Endothelial cell of umbilical vein (primary cell): ENCODE measurements around the gene HRH2. TPM values are rescaled to one million over a fixed set of nuclear protein-coding genes. Genes with fewer than 3 reads are reported as not detected.
"Not testable (repeated sequence)": the region's sequence is repeated elsewhere in the genome, so short reads cannot be mapped to it uniquely, and the experiment has no call there.

Source experiments
- BruUV-seq: library from RNA; stranded (reverse); fragments of 400-500 nt; replicated peaks from 2 replicates; lab custom pipeline; 2021; lab: Mats Ljungman, UMichigan
- CTCF ChIA-PET: fragments of 300-600, 350-600 bp; sonication (Branson Sonifier 250); formaldehyde crosslinking; loops from one replicate; lab custom pipeline; 2021; ENCODE audit warnings: antibody characterized with exemption, inconsistent platforms; lab: Charles Lee
- POLR2A ChIA-PET: fragments of 300-600, 350-600 bp; sonication (Branson Sonifier 250); formaldehyde crosslinking; loops from one replicate; lab custom pipeline; 2021; ENCODE audit warnings: antibody characterized with exemption, inconsistent platforms; lab: Charles Lee
- DNase-seq: peaks from one replicate; pipeline ENCODE4 v3.0.0-alpha.2; 2011; ENCODE audit warnings: low read depth, low spot score
- FAIRE-seq: peaks from 2 replicates; lab custom pipeline; 2011; peaks lifted over from hg19 to GRCh38; lab: Jason Lieb, UNC
- H2AFZ ChIP-seq: 2 replicates; pipeline ENCODE4 v1.6.0; 2012; ENCODE audit warnings: low read depth, low read length, control low read depth, inconsistent platforms
- H3K27ac ChIP-seq: 2 replicates; pipeline ENCODE4 v1.5.1; 2011; ENCODE audit warnings: low read depth, mild to moderate bottlenecking, control low read depth, low read length, moderate library complexity; ENCODE audit not compliant: insufficient read depth
- H3K27me3 ChIP-seq, 2 experiments: 2 replicates each; pipeline versions ENCODE4 v1.6.0 to v1.6.1; 2011; ENCODE audit warnings: low read length in 2 of 2, mixed read lengths in 1 of 2; ENCODE audit not compliant: control insufficient read depth in 2 of 2, insufficient read depth in 2 of 2
- H3K36me3 ChIP-seq, 2 experiments: 2 replicates in 1 of 2; 3 replicates in 1 of 2; pipeline ENCODE4 v1.5.1; 2011; ENCODE audit warnings: low read length in 2 of 2, mild to moderate bottlenecking in 1 of 2, moderate library complexity in 1 of 2; ENCODE audit not compliant: control insufficient read depth in 2 of 2, insufficient read depth in 2 of 2; ENCODE audit errors: extremely low read depth in 1 of 2
- H3K4me1 ChIP-seq: 3 replicates; pipeline ENCODE4 v1.5.1; 2011; ENCODE audit warnings: mild to moderate bottlenecking, low read length; ENCODE audit not compliant: control insufficient read depth, insufficient read depth; ENCODE audit errors: extremely low read depth
- H3K4me2 ChIP-seq: 2 replicates; pipeline ENCODE4 v1.6.1; 2011; ENCODE audit warnings: low read length, control low read depth, mixed read lengths; ENCODE audit not compliant: insufficient read depth
- H3K4me3 ChIP-seq, 3 experiments: fragments of 200-600 bp in 1 of 3; sonication (generic), shearing (Covaris generic) in 1 of 3; replicated peaks in 1 of 3; 2 replicates each; pipeline ENCODE4 v1.5.1; 2011 to 2016; ENCODE audit warnings: control low read depth in 3 of 3, low read length in 3 of 3, mild to moderate bottlenecking in 2 of 3, inconsistent platforms in 1 of 3, low read depth in 1 of 3, moderate library complexity in 1 of 3; ENCODE audit not compliant: insufficient read depth in 1 of 3
- H3K79me2 ChIP-seq: 2 replicates; pipeline ENCODE4 v1.6.0; 2012; ENCODE audit warnings: low read length, inconsistent platforms; ENCODE audit not compliant: control insufficient read depth, insufficient read depth
- H3K9ac ChIP-seq: replicated peaks from 2 replicates; pipeline ENCODE3; 2011; ENCODE audit warnings: low read length, control low read depth; ENCODE audit not compliant: insufficient read depth; ENCODE audit errors: extremely low read depth
- H3K9me1 ChIP-seq: replicated peaks from 3 replicates; pipeline ENCODE4 v1.6.0; 2011; ENCODE audit warnings: mild to moderate bottlenecking, low read length; ENCODE audit not compliant: control insufficient read depth, insufficient read depth; ENCODE audit errors: extremely low read depth
- H3K9me3 ChIP-seq: replicated peaks from 2 replicates; pipeline ENCODE4 v1.5.1; 2012; ENCODE audit warnings: low read length, inconsistent platforms; ENCODE audit not compliant: control insufficient read depth, insufficient read depth
- H4K20me1 ChIP-seq: replicated peaks from 2 replicates; pipeline ENCODE3; 2011; ENCODE audit warnings: mild to moderate bottlenecking, low read length; ENCODE audit not compliant: control insufficient read depth, insufficient read depth; ENCODE audit errors: extremely low read depth
- CTCF ChIP-seq, 2 donors: IDR thresholded peaks; 1 replicate in 1 of 2; 2 replicates in 1 of 2; pipeline ENCODE4 v1.5.1; 2011; ENCODE audit warnings: low read length in 2 of 2, mild to moderate bottlenecking in 2 of 2, moderate library complexity in 2 of 2, control low read depth in 1 of 2, inconsistent platforms in 1 of 2, low read depth in 1 of 2; ENCODE audit not compliant: insufficient read depth in 1 of 2; ENCODE audit errors: extremely low read depth in 1 of 2
- EZH2 ChIP-seq: IDR thresholded peaks from 2 replicates; pipeline ENCODE4 v1.6.1; 2012; ENCODE audit warnings: borderline replicate concordance, low read depth, mild to moderate bottlenecking, moderate library complexity, low read length, inconsistent platforms; ENCODE audit not compliant: severe bottlenecking
- FOS ChIP-seq: IDR thresholded peaks from 2 replicates; pipeline ENCODE4 v1.6.1; 2011; ENCODE audit warnings: mild to moderate bottlenecking, low read length, moderate library complexity, borderline replicate concordance; ENCODE audit not compliant: insufficient read depth
- GATA2 ChIP-seq: IDR thresholded peaks from 2 replicates; pipeline ENCODE4 v1.7.0; 2011; ENCODE audit warnings: low read depth, mild to moderate bottlenecking, moderate library complexity, mixed read lengths, low read length; ENCODE audit not compliant: insufficient read length, insufficient read depth
- dilution Hi-C: fragments of 300-500 bp; cut with MboI; formaldehyde crosslinking; loops from one replicate; pipeline ENCODE4 v1.15.0; 2019; ENCODE audit warnings: low sequenced_read_pairs; ENCODE audit not compliant: extremely low pct_ligation_motif_present
- intact Hi-C: fragments of 100-400 bp; cut with micrococcal nuclease; formaldehyde crosslinking; loops from one replicate; pipeline ENCODE4 v1.10.0; 2022
- polyA plus RNA-seq, 4 experiments: library from polyadenylated mRNA; depleted of rRNA in 3 of 4; stranded (reverse) in 3 of 4; unstranded in 1 of 4; fragments of >200 nt; gene quantifications; 2 replicates each; pipeline versions ENCODE4 v1.2.1 to v1.2.3, GENCODE V29; 2011 to 2012; ENCODE audit warnings: missing spikeins in 1 of 4
- total RNA-seq: library from RNA; stranded (reverse); gene quantifications from 2 replicates; pipeline ENCODE4 v1.2.3, GENCODE V29; 2021

Gene HRH2
- total and polyA plus RNA-seq, 2 donors (not counting 3 experiments of a cell fraction or from before 2014, with no cell fraction given): not detected

DNA sequence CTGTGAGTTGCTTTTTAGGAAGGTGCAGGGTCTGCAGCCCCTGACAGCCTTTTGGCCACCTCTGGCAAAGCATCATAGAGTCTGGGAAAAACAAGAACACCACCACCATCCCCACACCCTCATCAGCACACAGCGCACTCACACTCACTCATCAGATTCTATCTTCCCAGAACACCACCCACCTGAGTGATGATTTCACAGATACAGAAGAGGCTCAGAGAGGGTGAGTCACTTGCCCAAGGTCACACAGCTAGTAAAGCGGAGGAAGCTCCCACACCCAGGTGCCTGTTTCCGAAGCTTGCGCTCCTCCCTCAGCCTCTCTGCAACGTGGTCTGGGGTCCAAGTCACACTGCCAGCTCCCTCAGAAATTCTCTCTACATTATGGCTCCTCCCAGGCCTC is 41.8 kb upstream of the HRH2 start:
- H3K27me3 ChIP-seq: no peaks in the 10 kb centered on the region

GRCh38 chr5:175616527-175616926 is 41.3 kb upstream of the HRH2 start:
- POLR2A ChIA-PET, H3K9me3 ChIP-seq, H3K36me3 ChIP-seq, H3K27me3 ChIP-seq, H2AFZ ChIP-seq, H3K9ac ChIP-seq, H3K4me1 ChIP-seq, H3K4me3 ChIP-seq, intact Hi-C loops, H3K79me2 ChIP-seq, H3K4me2 ChIP-seq, DNase-seq, FAIRE-seq, H4K20me1 ChIP-seq, BruUV-seq, H3K27ac ChIP-seq, H3K9me1 ChIP-seq, dilution Hi-C loops, CTCF ChIA-PET: not testable (repeated sequence)

More for the DNA sequence above, 41.8 kb upstream of the HRH2 start:
- TF ChIP-seq FOS: no peak
- TF ChIP-seq CTCF (IDR thresholded peaks at IDR 0.05; ENCODE audit: extremely low read depth in 1 of 2, insufficient read depth in 1 of 2, low read depth in 1 of 2, low read length in 2 of 2): no peak
- no peak for TF ChIP-seq EZH2
- TF ChIP-seq GATA2: no peak
- Histone ChIP-seq H3K9me1 (no peaks in the 10 kb centered on the region), H3K4me3 (no peak overlapping the region), H3K79me2 (no peaks in the 10 kb centered on the region), H3K9me3 (peaks cover 3% of the 10 kb centered on the region), H2AFZ (no peak overlapping the region), H3K4me2 (no peak overlapping the region), H3K36me3 (no peaks in the 10 kb centered on the region), H3K9ac (no peak overlapping the region), H3K27ac (no peak overlapping the region), H4K20me1 (no peaks in the 10 kb centered on the region), H3K4me1 (no peaks in the 10 kb centered on the region)
- intact Hi-C loops (no loop called here), dilution Hi-C loops (no loop called here)
- FAIRE-seq: no peak
- CTCF ChIA-PET: no interaction called here
- POLR2A ChIA-PET: no interaction called here
- no peak for DNase-seq
- no TSS peak for BruUV-seq
